Activated CD8-positive, alpha-beta memory T cell treated with anti-CD3 and anti-CD28 coated beads, Interleukin-2, amount 50 U/mL, for 48 hours (primary cell): ENCODE measurements around the gene PIWIL4.

Experiments used
- DNase-seq: peaks from one replicate; pipeline ENCODE4 v3.0.0-alpha.2; 2020

Gene PIWIL4

DNA sequence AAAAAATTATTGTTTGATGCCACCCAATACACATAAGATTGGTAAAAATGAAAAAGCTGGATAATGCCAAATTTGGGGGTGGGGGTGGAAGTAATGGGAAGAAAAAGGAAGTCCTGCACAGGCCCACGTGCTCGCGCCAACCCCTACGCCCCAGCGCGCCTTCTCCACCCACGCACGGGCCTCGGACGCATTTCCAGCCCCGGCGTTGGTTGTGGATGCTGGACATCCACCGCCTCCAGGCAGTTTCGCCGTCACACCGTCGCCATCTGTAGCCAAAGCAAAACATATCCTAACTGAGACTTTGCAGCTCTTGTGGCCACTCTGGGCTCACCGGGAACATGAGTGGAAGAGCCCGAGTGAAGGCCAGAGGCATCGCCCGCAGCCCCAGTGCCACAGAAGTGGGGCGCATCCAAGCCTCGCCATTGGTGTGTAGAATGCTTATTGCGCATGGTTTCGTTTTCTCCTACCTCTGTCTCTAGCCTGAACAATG lies at the start of gene PIWIL4:
Gene PIWIL4 (plus strand): TSS at position 188 of the 490 bp plus-strand sequence. CDS start 151 bp downstream, at position 339.
- DNase-seq, result no peak

- DNase-seq, result no peak
Observed at GRCh38 chr11:94518300-94518699, 48.9 kb upstream of the PIWIL4 start.

- DNase-seq, result no peak
Observed at GRCh38 chr11:94519478-94520084, 47.6 kb upstream of the PIWIL4 start.

DNA sequence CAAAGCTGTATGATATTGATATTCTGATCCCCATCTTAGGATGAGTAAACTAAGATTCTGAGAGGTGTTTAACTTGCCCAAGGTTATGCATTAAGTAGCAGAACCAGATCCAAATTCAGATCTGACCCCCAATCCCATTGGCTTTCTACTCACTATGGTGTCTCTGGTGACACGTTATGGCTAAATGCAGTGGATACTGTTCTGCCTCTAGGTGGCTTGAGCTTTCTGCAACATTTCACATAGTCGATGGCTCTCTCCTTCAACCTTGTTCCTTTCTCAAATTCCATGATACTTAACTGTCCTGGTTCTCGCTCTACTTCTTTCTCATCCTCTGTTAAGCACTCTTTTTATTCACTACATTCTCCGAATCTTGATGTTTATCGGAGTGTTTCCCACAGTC lies 45.5 kb upstream of the PIWIL4 start:
- DNase-seq, result no peak

GRCh38 chr11:94524341-94524740 lies 42.8 kb upstream of the PIWIL4 start:
- no peak for DNase-seq

- DNase-seq, result no peak
Observed at GRCh38 chr11:94525546-94526324, 41.4 kb upstream of the PIWIL4 start.

GRCh38 chr11:94526645-94527438 lies 40.3 kb upstream of the PIWIL4 start:
- DNase-seq, result no peak

GRCh38 chr11:94528551-94528950 lies 38.6 kb upstream of the PIWIL4 start:
- DNase-seq, result no peak

DNA sequence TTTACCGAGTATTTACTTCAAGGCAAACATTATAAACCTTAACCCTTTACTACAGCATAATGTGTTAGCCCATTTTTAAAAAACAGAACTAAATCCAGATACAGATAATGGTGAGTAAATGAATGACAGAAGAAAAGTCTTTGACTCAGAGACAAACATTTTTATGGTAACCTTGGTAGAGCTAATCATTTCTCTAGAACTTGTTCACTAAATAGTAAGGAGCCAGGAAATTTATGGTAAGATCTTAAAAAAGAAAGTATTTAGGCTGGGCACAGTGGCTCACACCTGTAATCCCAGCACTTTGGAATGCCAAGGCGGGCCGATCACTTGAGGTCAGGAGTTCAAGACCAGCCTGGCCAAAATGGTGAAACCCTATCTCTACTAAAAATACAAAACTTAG lies 35.0 kb upstream of the PIWIL4 start:
- DNase-seq, result no peak

DNA sequence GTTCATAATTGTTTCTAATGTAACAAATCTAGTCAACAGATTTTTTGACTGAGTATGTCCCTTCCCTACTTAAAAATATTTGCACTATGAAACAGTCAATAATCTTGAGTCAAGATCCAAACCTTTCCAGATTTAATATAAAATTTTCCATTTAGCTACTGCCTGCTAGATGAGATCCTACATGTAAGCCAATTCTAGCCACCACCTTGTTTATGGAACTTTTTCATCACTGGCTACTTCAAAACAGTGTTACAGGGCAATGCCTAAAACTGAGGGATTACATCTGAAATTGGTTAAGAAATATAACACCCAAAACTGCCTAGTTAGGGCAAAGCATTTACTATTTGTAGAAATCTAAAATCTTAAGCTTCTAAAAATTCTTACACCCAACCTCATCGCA lies 34.0 kb upstream of the PIWIL4 start:
- DNase-seq, result no peak

GRCh38 chr11:94533696-94534630 lies 33.2 kb upstream of the PIWIL4 start:
- DNase-seq, result no peak

GRCh38 chr11:94536386-94536785 lies 30.8 kb upstream of the PIWIL4 start:
- no peak for DNase-seq

DNA sequence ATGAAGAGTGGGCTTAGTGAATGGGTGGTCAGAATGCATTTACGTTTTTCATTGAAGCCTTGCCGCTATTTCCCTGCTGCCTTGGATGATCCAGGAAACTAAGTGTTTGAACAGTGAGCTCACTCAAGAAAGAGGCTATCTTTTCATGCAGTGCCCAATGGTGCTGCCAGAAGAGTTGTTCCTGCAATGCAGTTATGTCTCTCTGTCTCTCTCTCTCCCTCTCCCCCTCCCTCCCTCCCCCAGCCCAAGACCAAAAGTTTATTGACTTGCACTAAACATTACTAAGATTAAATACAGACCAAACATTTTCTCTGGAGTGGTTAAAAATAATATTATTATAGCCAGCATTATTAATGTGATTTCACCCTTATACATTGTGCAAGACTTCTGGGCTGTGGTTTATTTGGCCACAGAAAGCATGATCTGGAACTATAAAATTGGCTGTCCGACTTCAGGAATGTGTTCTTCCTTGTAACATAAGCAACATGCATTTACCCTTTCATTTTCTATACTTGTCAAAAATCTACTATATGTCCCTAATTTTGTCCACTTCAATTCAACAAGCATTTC lies 30.1 kb upstream of the PIWIL4 start:
- no peak for DNase-seq

DNA sequence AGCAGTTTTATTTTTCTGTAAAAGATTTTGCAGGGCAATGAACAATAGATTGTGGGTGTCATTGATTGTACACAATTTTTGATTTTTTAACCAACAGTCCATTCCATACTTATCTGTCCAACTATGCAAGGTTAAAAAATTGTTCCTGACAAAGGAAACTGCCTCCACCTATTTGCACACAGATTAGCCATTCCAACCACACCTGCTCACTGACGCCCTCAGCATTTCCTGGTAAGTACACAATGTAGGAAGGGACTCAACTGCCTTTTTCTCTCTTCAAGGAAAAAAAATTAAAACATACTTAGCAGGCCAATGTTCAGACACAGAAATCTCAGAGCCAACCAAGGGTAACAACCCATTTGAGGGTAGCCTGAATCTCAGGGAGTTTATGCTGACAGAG lies 27.7 kb upstream of the PIWIL4 start:
- no peak for DNase-seq

DNA sequence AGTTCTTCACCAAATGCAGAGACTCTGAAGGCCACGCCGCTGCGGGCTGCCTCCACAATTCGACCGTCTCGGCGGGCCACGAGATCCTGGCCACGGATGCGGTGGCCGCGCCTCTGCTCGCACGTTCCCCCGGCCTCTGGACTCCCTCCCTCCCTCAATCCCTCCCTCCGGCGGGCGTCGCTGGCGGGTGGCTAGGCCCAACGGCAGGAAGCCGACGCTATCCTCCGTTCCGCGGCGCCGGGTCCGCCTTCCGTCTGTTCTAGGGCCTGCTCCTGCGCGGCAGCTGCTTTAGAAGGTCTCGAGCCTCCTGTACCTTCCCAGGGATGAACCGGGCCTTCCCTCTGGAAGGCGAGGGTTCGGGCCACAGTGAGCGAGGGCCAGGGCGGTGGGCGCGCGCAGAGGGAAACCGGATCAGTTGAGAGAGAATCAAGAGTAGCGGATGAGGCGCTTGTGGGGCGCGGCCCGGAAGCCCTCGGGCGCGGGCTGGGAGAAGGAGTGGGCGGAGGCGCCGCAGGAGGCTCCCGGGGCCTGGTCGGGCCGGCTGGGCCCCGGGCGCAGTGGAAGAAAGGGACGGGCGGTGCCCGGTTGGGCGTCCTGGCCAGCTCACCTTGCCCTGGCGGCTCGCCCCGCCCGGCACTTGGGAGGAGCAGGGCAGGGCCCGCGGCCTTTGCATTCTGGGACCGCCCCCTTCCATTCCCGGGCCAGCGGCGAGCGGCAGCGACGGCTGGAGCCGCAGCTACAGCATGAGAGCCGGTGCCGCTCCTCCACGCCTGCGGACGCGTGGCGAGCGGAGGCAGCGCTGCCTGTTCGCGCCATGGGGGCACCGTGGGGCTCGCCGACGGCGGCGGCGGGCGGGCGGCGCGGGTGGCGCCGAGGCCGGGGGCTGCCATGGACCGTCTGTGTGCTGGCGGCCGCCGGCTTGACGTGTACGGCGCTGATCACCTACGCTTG lies 23.2 kb upstream of the PIWIL4 start, which contains the start of gene FUT4:
Gene FUT4 (plus strand): TSS at position 227 of the 951 bp plus-strand sequence. CDS start 213 bp downstream, at position 440.
- peak; percentile 87 for DNase-seq

GRCh38 chr11:94544646-94545263 lies 22.4 kb upstream of the PIWIL4 start:
- no peak for DNase-seq

GRCh38 chr11:94545264-94546161 lies 21.7 kb upstream of the PIWIL4 start:
- peak; percentile 50 for DNase-seq

DNA sequence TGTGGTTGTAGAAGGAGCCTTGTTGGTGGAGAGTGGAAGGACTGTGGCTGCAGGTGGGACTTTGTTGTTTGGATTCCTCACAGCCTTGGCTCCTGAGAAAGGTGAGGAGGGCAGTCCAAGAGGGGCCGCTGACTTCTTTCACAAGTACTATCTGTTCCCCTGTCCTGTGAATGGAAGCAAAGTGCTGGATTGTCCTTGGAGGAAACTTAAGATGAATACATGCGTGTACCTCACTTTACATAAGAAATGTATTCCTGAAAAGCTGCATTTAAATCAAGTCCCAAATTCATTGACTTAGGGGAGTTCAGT lies 21.1 kb upstream of the PIWIL4 start:
- DNase-seq, result no peak

- DNase-seq, result no peak
Observed at GRCh38 chr11:94546886-94547285, 20.3 kb upstream of the PIWIL4 start.
